Psoas muscle (tissue), 8 donors: Measurements from ENCODE around the gene ZNF783. TPM values are rescaled to one million over a fixed set of nuclear protein-coding genes. Genes with fewer than 3 reads are reported as not detected.

ENCODE experiments used
- ATAC-seq, 4 donors: fragments of 200-7000 bp; cut with Tn5 transposase; one replicate each; pipeline ENCODE4 v1.9.1; 2020; ENCODE audit warnings: moderate library complexity in 3 of 4, mild to moderate bottlenecking in 2 of 4
- DNase-seq, 2 donors: peaks; one replicate each; pipeline ENCODE4 v3.0.0-alpha.2; 2020
- H3K27ac ChIP-seq: fragments of 200-600 bp; one replicate; pipeline ENCODE4 v1.8.0; 2022
- H3K27me3 ChIP-seq, 3 donors: fragments of 200-600 bp in 1 of 3; one replicate each; pipeline versions ENCODE4 v1.6.1 to v1.8.0; 2013 to 2022; ENCODE audit warnings: low read length in 2 of 3, mild to moderate bottlenecking in 2 of 3, moderate library complexity in 1 of 3; ENCODE audit not compliant: insufficient read depth in 3 of 3
- H3K36me3 ChIP-seq, 2 donors: fragments of 200-600 bp in 1 of 2; one replicate each; pipeline versions ENCODE4 v1.6.1 to v1.8.0; 2013 to 2022; ENCODE audit warnings: low read depth in 1 of 2, mild to moderate bottlenecking in 1 of 2, moderate library complexity in 1 of 2; ENCODE audit not compliant: insufficient read depth in 1 of 2
- H3K4me1 ChIP-seq: fragments of 200-600 bp; one replicate; pipeline ENCODE4 v1.8.0; 2022
- H3K4me3 ChIP-seq: fragments of 200-600 bp; one replicate; pipeline ENCODE4 v1.8.0; 2022; ENCODE audit warnings: mild to moderate bottlenecking
- H3K9me3 ChIP-seq: fragments of 200-600 bp; one replicate; pipeline ENCODE4 v1.8.0; 2022
- CTCF ChIP-seq: fragments of 200-600 bp; IDR thresholded peaks from one replicate; pipeline ENCODE4 v1.8.0; 2022; ENCODE audit warnings: antibody characterized with exemption
- WGBS, 3 donors: extraction: QIAGEN DNeasy Blood & Tissue Kit; methylation state at CpG; one replicate each; pipeline versions ENCODE4 v1.1.6 to v1.1.7; 2013; 5-methylcytosine and 5-hydroxymethylcytosine counted together
- intact Hi-C, 2 donors: fragments of 100-400 bp; cut with DNase I; formaldehyde crosslinking; loops; one replicate each; pipeline versions ENCODE4 v1.11.0 to v1.14.2; 2022
- polyA plus RNA-seq, 3 donors: library from polyadenylated mRNA; stranded (reverse); fragments of 200-250 nt; gene quantifications; one replicate each; pipeline ENCODE4 v1.2.3, GENCODE V29; 2013
- total RNA-seq, 4 donors: library from RNA; stranded (reverse); fragmentation: NEBNext Ultra II Directional in 2 of 4; extraction: Animal tissue kit (Norgen Biotek cat#: 25700) in 2 of 4; gene quantifications; one replicate each; pipeline versions ENCODE4 v1.2.1 to v1.2.4, GENCODE V29; 2021 to 2023
- donor health status: healthy with polysubstance abuse.
- donor health status: DM: no; HTN: no; CAD: no; lungs with moderate emphysema.
- donor health status: Bipolar disorder and iron deficiency.
- donor health status: healthy.
- donor health status: DM: yes; HTN: yes; CAD: no.
- donor health status: DM: no; HTN: no; CAD: no.
- donor health status: DM: no; HTN: no; CAD: no.
- donor health status: DM: yes; HTN: yes; CAD: no.

The ZNF783 gene
- total and polyA plus RNA-seq, 7 donors = 4.2 to 11.1 (median 6.3) TPM

GRCh38 chr7:149316606-149317005 is 54.6 kb downstream of the ZNF783 start:
- Histone ChIP-seq H3K9me3 (no peaks in the 10 kb centered on the region), H3K27me3 (peaks cover 0 to 19% (median 0%) of the 10 kb centered on the region in 3 donors), H3K27ac (no peak overlapping the region), H3K4me1 (no peaks in the 10 kb centered on the region), H3K4me3 (no peak overlapping the region), H3K36me3 (no peaks in the 10 kb centered on the region)
- TF ChIP-seq CTCF = no peak
- DNase-seq (no peak), ATAC-seq (no peak)
- intact Hi-C loops = no loop called here

GRCh38 chr7:149317496-149317895 is 55.5 kb downstream of the ZNF783 start:
- intact Hi-C loops = no loop called here
- no peaks in the 10 kb centered on the region for H3K4me1 ChIP-seq
- H3K4me3 ChIP-seq = no peak overlapping the region
- H3K27me3 ChIP-seq = peaks cover 0 to 23% (median 0%) of the 10 kb centered on the region in 3 donors
- DNase-seq (no peak), ATAC-seq (no peak)
- TF ChIP-seq CTCF = no peak
- no peaks in the 10 kb centered on the region for H3K9me3 ChIP-seq
- 77 to 96% (median 91%) methylated on average over 1 of the region's 1 CpG for whole genome bisulfite sequencing, 3 donors
- H3K36me3 ChIP-seq = no peaks in the 10 kb centered on the region
- H3K27ac ChIP-seq = no peak overlapping the region

- no peak for TF ChIP-seq CTCF
- DNase-seq (no peak), ATAC-seq (no peak)
- WGBS, 3 donors = 57 to 74% (median 63%) methylated on average over 9 of the region's 9 CpGs
- intact Hi-C loops = no loop called here
- no peaks in the 10 kb centered on the region for H3K36me3 ChIP-seq
- H3K27me3 ChIP-seq = peaks cover 0 to 23% (median 0%) of the 10 kb centered on the region in 3 donors
- H3K4me3 ChIP-seq = no peak overlapping the region
- no peak overlapping the region for H3K27ac ChIP-seq
- no peaks in the 10 kb centered on the region for H3K9me3 ChIP-seq
- no peaks in the 10 kb centered on the region for H3K4me1 ChIP-seq
Measured at GRCh38 chr7:149317986-149318672, 56.1 kb downstream of the ZNF783 start.

GRCh38 chr7:149319376-149319775 is 57.4 kb downstream of the ZNF783 start:
- 89 to 94% (median 89%) methylated on average over 6 of the region's 6 CpGs for WGBS, 3 donors
- intact Hi-C loops = no loop called here

More at GRCh38 chr7:149319376-149319775, 57.4 kb downstream of the ZNF783 start:
- no peak overlapping the region for H3K4me3 ChIP-seq
- no peaks in the 10 kb centered on the region for H3K36me3 ChIP-seq
- H3K27me3 ChIP-seq = peaks cover 0 to 23% (median 0%) of the 10 kb centered on the region in 3 donors
- H3K9me3 ChIP-seq = no peaks in the 10 kb centered on the region
- no peak for DNase-seq
- no peak for ATAC-seq
- H3K4me1 ChIP-seq = no peaks in the 10 kb centered on the region
- no peak for TF ChIP-seq CTCF
- H3K27ac ChIP-seq = no peak overlapping the region
